SJCRH30 (cell line): ENCODE data around the gene MYL10. TPM values are rescaled to one million over a fixed set of nuclear protein-coding genes. Genes with fewer than 3 reads are reported as not detected.

Source experiments
- DNase-seq, 2 experiments: peaks; one replicate each; pipeline ENCODE4 v3.0.0-alpha.2; 2015 to 2020
- H3K27ac ChIP-seq: fragments of 250-450 bp; sonication (Bioruptor Pico); 2 replicates; pipeline ENCODE4 v1.5.1; 2020; ENCODE audit warnings: mild to moderate bottlenecking, moderate library complexity
- H3K27me3 ChIP-seq: fragments of 250-450 bp; sonication (Bioruptor Pico); 2 replicates; pipeline ENCODE4 v1.5.1; 2020; ENCODE audit warnings: mild to moderate bottlenecking, moderate library complexity
- H3K36me3 ChIP-seq: fragments of 250-450 bp; sonication (Bioruptor Pico); 2 replicates; pipeline ENCODE4 v1.5.1; 2020; ENCODE audit warnings: mild to moderate bottlenecking, moderate library complexity
- H3K4me1 ChIP-seq: fragments of 250-450 bp; sonication (Bioruptor Pico); 2 replicates; pipeline ENCODE4 v1.5.1; 2020; ENCODE audit warnings: mild to moderate bottlenecking, moderate library complexity
- H3K4me3 ChIP-seq: fragments of 250-450 bp; sonication (Bioruptor Pico); 2 replicates; pipeline ENCODE4 v1.5.1; 2020; ENCODE audit warnings: mild to moderate bottlenecking, moderate library complexity
- H3K9me3 ChIP-seq: fragments of 250-450 bp; sonication (Bioruptor Pico); replicated peaks from 2 replicates; pipeline ENCODE4 v1.5.1; 2020; ENCODE audit warnings: mild to moderate bottlenecking, moderate library complexity
- total RNA-seq: library from RNA; depleted of rRNA; stranded (reverse); fragments of >200 nt; shearing (Covaris generic); gene quantifications from 2 replicates; pipeline ENCODE4 v1.2.3, GENCODE V29; 2014

The MYL10 gene
- total RNA-seq, 1 experiment from 2014 or later: 3.9 TPM

DNA sequence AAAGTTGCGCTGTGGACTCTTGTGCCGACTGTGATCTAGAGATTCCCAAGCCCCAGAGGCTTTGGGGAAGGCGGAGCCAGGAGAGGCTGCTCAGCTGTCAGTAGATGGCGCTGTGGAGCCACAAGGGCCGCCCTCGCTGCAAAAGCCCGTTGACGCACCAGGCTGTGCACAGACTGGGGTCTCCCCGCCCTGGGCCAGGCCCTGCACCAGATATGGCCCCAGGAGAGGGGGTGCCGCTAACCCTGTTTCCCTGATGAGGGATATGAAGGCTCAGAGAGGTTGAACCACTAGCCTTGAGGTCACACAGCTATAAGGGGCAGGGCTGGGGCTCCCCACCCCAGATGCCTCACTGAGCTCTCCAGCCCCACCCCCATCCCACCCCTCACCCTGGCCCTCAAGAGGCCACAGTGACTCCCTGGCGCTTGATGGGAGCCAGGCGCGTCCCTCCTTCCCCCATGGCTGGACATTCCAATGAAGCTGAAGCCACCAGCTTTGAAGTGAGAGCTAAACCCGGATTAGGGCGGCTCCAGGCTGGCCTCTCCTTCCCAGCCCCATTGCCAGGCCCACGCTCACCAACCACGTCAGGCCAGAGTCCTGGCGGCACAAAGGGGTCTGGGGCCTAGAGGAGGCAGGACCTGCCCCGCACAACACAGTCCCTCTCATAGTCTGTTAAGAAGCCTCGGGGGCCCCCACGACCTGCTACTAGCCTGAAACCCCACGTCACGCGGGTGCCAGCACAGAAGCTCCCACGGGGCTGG is 26.4 kb downstream of the MYL10 start:
- DNase-seq: peak; percentile 86 to 94
- H3K9me3 ChIP-seq: no peaks in the 10 kb centered on the region

GRCh38 chr7:101602082-101602481 is 27.0 kb downstream of the MYL10 start:
- DNase-seq: no peak
- 0 out of 2 replicates have a peak, but pooled peaks cover 2% of the 10 kb centered on the region for H3K27me3 ChIP-seq
- H3K4me1 ChIP-seq: peaks cover 2% of the 10 kb centered on the region
- H3K36me3 ChIP-seq: no peaks in the 10 kb centered on the region
- no peak overlapping the region for H3K4me3 ChIP-seq
- H3K9me3 ChIP-seq: no peaks in the 10 kb centered on the region
- no peak overlapping the region for H3K27ac ChIP-seq

More for the DNA sequence above, 26.4 kb downstream of the MYL10 start:
- H3K27ac ChIP-seq: peak overlapping the region; percentile 34; the same call in 1 of the 2 replicates
- H3K27me3 ChIP-seq: 0 out of 2 replicates have a peak, but pooled peaks cover 2% of the 10 kb centered on the region
- H3K36me3 ChIP-seq: no peaks in the 10 kb centered on the region
- peaks cover 2% of the 10 kb centered on the region for H3K4me1 ChIP-seq
- H3K4me3 ChIP-seq: no peak overlapping the region

DNA sequence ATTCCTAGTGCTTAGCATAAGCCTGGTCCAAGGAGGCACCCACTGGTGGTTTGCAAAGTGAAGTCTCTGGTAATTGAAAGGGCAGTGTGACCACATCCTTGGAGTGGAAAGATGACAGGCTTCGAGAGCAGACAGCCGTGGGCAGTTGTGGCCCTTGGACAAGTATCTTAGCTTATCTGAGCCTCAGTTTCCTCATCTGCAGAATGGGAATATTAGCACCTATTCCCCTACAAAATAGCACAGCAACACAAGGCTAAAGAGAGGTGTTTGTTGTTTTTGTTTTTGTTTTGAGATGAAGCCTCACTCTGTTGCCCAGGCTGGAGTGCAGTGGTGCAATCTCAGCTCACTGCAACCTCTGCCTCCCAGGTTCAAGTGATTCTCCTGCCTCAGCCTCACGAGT is 29.3 kb downstream of the MYL10 start:
- Histone ChIP-seq H3K27ac (no peak overlapping the region), H3K9me3 (no peaks in the 10 kb centered on the region), H3K36me3 (no peaks in the 10 kb centered on the region), H3K4me1 (peaks cover 2% of the 10 kb centered on the region), H3K27me3 (0 out of 2 replicates have a peak, but pooled peaks cover 2% of the 10 kb centered on the region), H3K4me3 (no peak overlapping the region)
- no peak for DNase-seq

GRCh38 chr7:101598986-101599771 is 29.9 kb downstream of the MYL10 start:
- no peak for DNase-seq
- Histone ChIP-seq H3K27me3 (0 out of 2 replicates have a peak, but pooled peaks cover 2% of the 10 kb centered on the region), H3K9me3 (no peaks in the 10 kb centered on the region), H3K36me3 (no peaks in the 10 kb centered on the region), H3K27ac (no peak overlapping the region), H3K4me1 (peaks cover 2% of the 10 kb centered on the region), H3K4me3 (no peak overlapping the region)

- Histone ChIP-seq H3K4me1 (peaks cover 2% of the 10 kb centered on the region), H3K4me3 (no peak overlapping the region), H3K27ac (no peak overlapping the region), H3K36me3 (no peaks in the 10 kb centered on the region), H3K27me3 (0 out of 2 replicates have a peak, but pooled peaks cover 2% of the 10 kb centered on the region), H3K9me3 (no peaks in the 10 kb centered on the region)
- DNase-seq: no peak
Measured at GRCh38 chr7:101598422-101598985, 30.6 kb downstream of the MYL10 start.

DNA sequence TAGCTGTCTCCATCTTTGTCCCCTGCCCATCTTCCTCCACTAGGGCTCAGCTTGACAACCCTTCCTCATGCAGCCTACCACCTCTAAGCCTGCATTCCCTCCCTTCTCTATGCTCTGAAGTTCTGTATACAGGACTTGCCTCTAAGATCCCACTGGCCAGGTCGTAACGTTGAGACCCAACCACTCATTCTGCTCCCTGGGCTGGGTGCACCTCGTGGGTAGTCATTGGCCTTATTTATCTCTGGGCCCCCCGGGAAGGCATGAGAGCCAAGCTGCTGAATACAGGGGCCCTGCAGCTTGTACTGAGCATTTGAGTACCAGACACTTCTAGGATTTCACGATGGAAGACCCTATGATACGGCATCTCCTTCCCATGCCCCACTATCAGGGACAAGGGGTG is 31.2 kb downstream of the MYL10 start:
- DNase-seq: no peak

GRCh38 chr7:101596898-101597297 is 32.2 kb downstream of the MYL10 start:
- no peak overlapping the region for H3K27ac ChIP-seq
- no peaks in the 10 kb centered on the region for H3K9me3 ChIP-seq
- no peaks in the 10 kb centered on the region for H3K36me3 ChIP-seq
- no peaks in the 10 kb centered on the region; the same call in 1 of the 2 replicates for H3K4me1 ChIP-seq
- DNase-seq: no peak
- no peak overlapping the region for H3K4me3 ChIP-seq
- 0 out of 2 replicates have a peak, but pooled peaks cover 2% of the 10 kb centered on the region for H3K27me3 ChIP-seq

More for the DNA sequence above, 31.2 kb downstream of the MYL10 start:
- Histone ChIP-seq H3K27me3 (0 out of 2 replicates have a peak, but pooled peaks cover 2% of the 10 kb centered on the region), H3K9me3 (no peaks in the 10 kb centered on the region), H3K27ac (no peak overlapping the region), H3K36me3 (no peaks in the 10 kb centered on the region), H3K4me3 (no peak overlapping the region), H3K4me1 (peaks cover 1% of the 10 kb centered on the region)

GRCh38 chr7:101595766-101596537 is 33.1 kb downstream of the MYL10 start:
- no peak for DNase-seq
- Histone ChIP-seq H3K9me3 (no peaks in the 10 kb centered on the region), H3K27me3 (0 out of 2 replicates have a peak, but pooled peaks cover 2% of the 10 kb centered on the region), H3K4me1 (no peaks in the 10 kb centered on the region; the same call in 1 of the 2 replicates), H3K4me3 (no peak overlapping the region), H3K36me3 (no peaks in the 10 kb centered on the region), H3K27ac (no peak overlapping the region)

DNA sequence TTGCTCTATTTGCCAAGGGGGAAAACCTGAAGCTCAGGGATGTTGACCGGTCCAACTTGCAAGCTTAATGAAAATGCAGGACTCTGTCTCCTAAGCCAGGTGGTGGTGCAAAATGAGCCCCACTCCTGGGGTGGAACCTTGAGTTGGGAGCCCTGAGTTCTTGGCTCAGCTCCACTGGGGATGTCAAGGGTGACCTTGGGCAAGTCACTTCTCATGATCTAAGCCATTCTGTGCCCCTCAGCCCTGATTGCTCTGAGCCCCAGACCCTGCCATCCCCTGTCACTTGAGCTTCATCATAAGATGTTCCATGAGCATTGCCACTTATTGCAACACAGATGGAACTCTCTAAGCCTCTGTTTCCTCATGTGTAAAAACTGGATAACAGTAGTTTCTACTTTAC is 33.9 kb downstream of the MYL10 start:
- H3K36me3 ChIP-seq: no peaks in the 10 kb centered on the region
- no peak overlapping the region for H3K27ac ChIP-seq
- H3K4me3 ChIP-seq: no peak overlapping the region
- no peak for DNase-seq
- H3K27me3 ChIP-seq: 0 out of 2 replicates have a peak, but pooled peaks cover 2% of the 10 kb centered on the region
- no peaks in the 10 kb centered on the region; the same call in 1 of the 2 replicates for H3K4me1 ChIP-seq
- no peaks in the 10 kb centered on the region for H3K9me3 ChIP-seq

- Histone ChIP-seq H3K9me3 (no peaks in the 10 kb centered on the region), H3K27ac (no peak overlapping the region), H3K4me1 (no peaks in the 10 kb centered on the region; the same call in 1 of the 2 replicates), H3K4me3 (no peak overlapping the region), H3K36me3 (no peaks in the 10 kb centered on the region), H3K27me3 (0 out of 2 replicates have a peak, but pooled peaks cover 2% of the 10 kb centered on the region)
- DNase-seq: no peak
Measured at GRCh38 chr7:101594790-101595189, 34.3 kb downstream of the MYL10 start.

- Histone ChIP-seq H3K27ac (no peak overlapping the region), H3K4me1 (no peaks in the 10 kb centered on the region), H3K36me3 (no peaks in the 10 kb centered on the region), H3K27me3 (no peaks in the 10 kb centered on the region), H3K4me3 (no peak overlapping the region), H3K9me3 (no peaks in the 10 kb centered on the region)
- no peak for DNase-seq
Measured at GRCh38 chr7:101593556-101593955, 35.5 kb downstream of the MYL10 start.

DNA sequence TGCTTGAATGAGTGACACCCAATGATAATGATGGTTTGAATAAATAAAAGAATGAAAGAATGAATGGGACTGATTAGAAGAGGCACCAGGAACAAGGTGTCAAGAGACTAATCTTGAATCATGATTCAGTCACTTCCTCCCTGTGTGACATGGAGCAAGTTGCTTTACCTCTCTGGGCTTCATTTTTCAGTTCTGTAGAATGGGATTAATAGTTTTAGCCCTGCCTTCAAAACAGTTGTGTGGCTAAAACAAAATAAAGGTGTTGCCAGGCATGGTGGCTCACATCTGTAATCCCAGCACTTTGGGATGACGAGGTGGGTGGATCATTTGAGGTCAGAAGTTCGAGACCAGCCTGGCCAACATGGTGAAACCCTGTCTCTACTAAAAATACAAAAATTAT is 37.6 kb downstream of the MYL10 start:
- Histone ChIP-seq H3K9me3 (no peaks in the 10 kb centered on the region), H3K27ac (no peak overlapping the region), H3K4me1 (no peaks in the 10 kb centered on the region), H3K27me3 (no peaks in the 10 kb centered on the region), H3K36me3 (no peaks in the 10 kb centered on the region), H3K4me3 (no peak overlapping the region)
- DNase-seq: no peak

- Histone ChIP-seq H3K27me3 (no peaks in the 10 kb centered on the region), H3K27ac (no peak overlapping the region), H3K4me1 (no peaks in the 10 kb centered on the region), H3K36me3 (no peaks in the 10 kb centered on the region), H3K9me3 (no peaks in the 10 kb centered on the region), H3K4me3 (no peak overlapping the region)
- DNase-seq: no peak
Measured at GRCh38 chr7:101590663-101591435, 38.2 kb downstream of the MYL10 start.
